ENCODE data around the gene SMAP2. TPM values are rescaled to one million over a fixed set of nuclear protein-coding genes. Genes with fewer than 3 reads are reported as not detected.

The SMAP2 gene
- total RNA-seq, 4 donors from 2014 or later, result 20.7 to 39.3 (median 29.2) TPM

GRCh38 chr1:40362699-40363098 lies 10.8 kb upstream of the SMAP2 start:
- Histone ChIP-seq H3K27me3 (peaks cover 0 to 10% (median 0%) of the 10 kb centered on the region in 4 donors), H3K27ac (replicated peaks in 1 of 4) (no peak overlapping the region), H3K36me3 (no peaks in the 10 kb centered on the region), H3K4me3 (no peak overlapping the region), H3K4me1 (no peaks in the 10 kb centered on the region), H3K9me3 (peaks cover 0 to 14% (median 8%) of the 10 kb centered on the region in 4 donors)
- no peak for DNase-seq (ENCODE audit: extremely low spot score)
- intact Hi-C loops (cut with DNase I), result no loop called here
- TF ChIP-seq EP300 (IDR thresholded peaks at IDR 0.05), result no peak
- no peak for TF ChIP-seq CTCF (IDR thresholded peaks at IDR 0.05)
- no peak for TF ChIP-seq POLR2A (IDR thresholded peaks at IDR 0.05; ENCODE audit: low read depth)
- no peak for TF ChIP-seq POLR2AphosphoS5 (IDR thresholded peaks at IDR 0.05)
- WGBS, result 56% methylated on average over 2 of the region's 2 CpGs

- intact Hi-C loops (cut with DNase I), result no loop called here
- Histone ChIP-seq H3K27ac (replicated peaks in 1 of 4) (no peak overlapping the region), H3K27me3 (peaks cover 0 to 10% (median 0%) of the 10 kb centered on the region in 4 donors), H3K9me3 (peaks cover 0 to 6% (median 2%) of the 10 kb centered on the region in 4 donors), H3K4me1 (no peaks in the 10 kb centered on the region), H3K36me3 (no peaks in the 10 kb centered on the region), H3K4me3 (no peak overlapping the region)
- no peak for DNase-seq (ENCODE audit: extremely low spot score)
- 35% methylated on average over 2 of the region's 2 CpGs for WGBS
- TF ChIP-seq CTCF (IDR thresholded peaks at IDR 0.05), result no peak
- TF ChIP-seq POLR2A (IDR thresholded peaks at IDR 0.05; ENCODE audit: low read depth), result no peak
- TF ChIP-seq POLR2AphosphoS5 (IDR thresholded peaks at IDR 0.05), result no peak
- TF ChIP-seq EP300 (IDR thresholded peaks at IDR 0.05), result no peak
Observed at GRCh38 chr1:40363721-40364120, 9.8 kb upstream of the SMAP2 start.

GRCh38 chr1:40371707-40372258 lies 1.7 kb upstream of the SMAP2 start:
- H3K27me3 ChIP-seq, result no peaks in the 10 kb centered on the region
- no peak overlapping the region for H3K4me3 ChIP-seq
- TF ChIP-seq EP300 (IDR thresholded peaks at IDR 0.05) (no peak), POLR2AphosphoS5 (IDR thresholded peaks at IDR 0.05) (no peak), CTCF (IDR thresholded peaks at IDR 0.05) (no peak), POLR2A (IDR thresholded peaks at IDR 0.05; ENCODE audit: low read depth) (no peak)
- H3K36me3 ChIP-seq, result no peaks in the 10 kb centered on the region
- DNase-seq (ENCODE audit: extremely low spot score), result no peak
- H3K9me3 ChIP-seq, result no peaks in the 10 kb centered on the region
- peaks cover 10 to 20% (median 15%) of the 10 kb centered on the region in 4 donors for H3K4me1 ChIP-seq
- H3K27ac ChIP-seq (replicated peaks in 1 of 4), result no peak overlapping the region
- 67% methylated on average over 4 of the region's 4 CpGs for WGBS
- intact Hi-C loops (cut with DNase I), result no loop called here

GRCh38 chr1:40372658-40373322 lies 737 bp upstream of the SMAP2 start:
- Histone ChIP-seq H3K36me3 (no peaks in the 10 kb centered on the region), H3K27me3 (no peaks in the 10 kb centered on the region), H3K9me3 (no peaks in the 10 kb centered on the region), H3K4me3 (peak overlapping the region; percentile 79 to 95 (median 88)), H3K27ac (replicated peaks in 1 of 4) (no peak overlapping the region), H3K4me1 (peaks cover 10 to 20% (median 15%) of the 10 kb centered on the region in 4 donors)
- intact Hi-C loops (cut with DNase I), result no loop called here
- 32% methylated on average over 6 of the region's 6 CpGs for WGBS
- no peak for TF ChIP-seq EP300 (IDR thresholded peaks at IDR 0.05)
- no peak for TF ChIP-seq CTCF (IDR thresholded peaks at IDR 0.05)
- TF ChIP-seq POLR2A (IDR thresholded peaks at IDR 0.05; ENCODE audit: low read depth), result no peak
- no peak for TF ChIP-seq POLR2AphosphoS5 (IDR thresholded peaks at IDR 0.05)
- DNase-seq (ENCODE audit: extremely low spot score), result no peak
